H1 (cell line): ENCODE data around the gene SMAD7.

Experiments
- BACH1 ChIP-seq: IDR thresholded peaks from 2 replicates; pipeline ENCODE4 v1.6.1; 2012; ENCODE audit warnings: low read length, improper control_type of control experiment
- CEBPB ChIP-seq: IDR thresholded peaks from 2 replicates; pipeline ENCODE4 v1.6.1; 2012; ENCODE audit warnings: low read depth, low read length
- CTCF ChIP-seq, 3 experiments: IDR thresholded peaks; 1 replicate in 2 of 3; 2 replicates in 1 of 3; pipeline versions ENCODE4 v1.5.1 to v1.6.1; 2011; ENCODE audit warnings: low read length in 3 of 3, mild to moderate bottlenecking in 3 of 3, inconsistent platforms in 2 of 3, low read depth in 1 of 3, moderate library complexity in 1 of 3; ENCODE audit not compliant: insufficient read depth in 1 of 3; ENCODE audit errors: control extremely low read depth in 1 of 3
- EP300 ChIP-seq, 2 experiments: IDR thresholded peaks; 1 replicate in 1 of 2; 2 replicates in 1 of 2; pipeline ENCODE4 v1.6.1; 2011 to 2012; ENCODE audit warnings: low read depth in 2 of 2, low read length in 2 of 2, mild to moderate bottlenecking in 2 of 2, borderline replicate concordance in 1 of 2, inconsistent platforms in 1 of 2, moderate library complexity in 1 of 2
- EZH2 ChIP-seq: fragments of 200-600 bp; sonication (generic); IDR thresholded peaks from 2 replicates; pipeline ENCODE4 v1.7.1; 2012; ENCODE audit warnings: low read depth, mild to moderate bottlenecking, moderate library complexity, low read length, inconsistent platforms; ENCODE audit not compliant: severe bottlenecking
- HDAC6 ChIP-seq: IDR thresholded peaks from one replicate; pipeline ENCODE4 v1.7.1; 2012; ENCODE audit warnings: low read depth, mild to moderate bottlenecking, inconsistent platforms, low read length, moderate library complexity
- JUND ChIP-seq: IDR thresholded peaks from 2 replicates; pipeline ENCODE4 v1.6.1; 2011; ENCODE audit warnings: mild to moderate bottlenecking, improper control_type of control experiment, low read length
- POLR2A ChIP-seq, 2 experiments: IDR thresholded peaks; 1 replicate in 1 of 2; 2 replicates in 1 of 2; pipeline ENCODE4 v1.6.1; 2011; ENCODE audit warnings: low read depth in 2 of 2, low read length in 2 of 2, mild to moderate bottlenecking in 2 of 2; ENCODE audit errors: control extremely low read depth in 1 of 2
- POLR2AphosphoS5 ChIP-seq: IDR thresholded peaks from 2 replicates; pipeline ENCODE4 v1.6.1; 2011; ENCODE audit warnings: low read depth, low read length
- RFX5 ChIP-seq: IDR thresholded peaks from 2 replicates; pipeline ENCODE4 v1.6.1; 2011; ENCODE audit warnings: low read depth, low read length, improper control_type of control experiment, borderline replicate concordance
- TEAD4 ChIP-seq: IDR thresholded peaks from 2 replicates; pipeline ENCODE4 v1.6.1; 2012; ENCODE audit warnings: low read depth, low read length, inconsistent platforms, mixed read lengths
- YY1 ChIP-seq: IDR thresholded peaks from 2 replicates; pipeline ENCODE4 v1.6.1; 2011; ENCODE audit warnings: low read depth, mild to moderate bottlenecking, low read length
- TF ChIP-seq, protein P1 (sequence below): IDR thresholded peaks from 2 replicates; pipeline ENCODE4 v1.6.1; 2012; ENCODE audit warnings: inconsistent platforms

DNA sequence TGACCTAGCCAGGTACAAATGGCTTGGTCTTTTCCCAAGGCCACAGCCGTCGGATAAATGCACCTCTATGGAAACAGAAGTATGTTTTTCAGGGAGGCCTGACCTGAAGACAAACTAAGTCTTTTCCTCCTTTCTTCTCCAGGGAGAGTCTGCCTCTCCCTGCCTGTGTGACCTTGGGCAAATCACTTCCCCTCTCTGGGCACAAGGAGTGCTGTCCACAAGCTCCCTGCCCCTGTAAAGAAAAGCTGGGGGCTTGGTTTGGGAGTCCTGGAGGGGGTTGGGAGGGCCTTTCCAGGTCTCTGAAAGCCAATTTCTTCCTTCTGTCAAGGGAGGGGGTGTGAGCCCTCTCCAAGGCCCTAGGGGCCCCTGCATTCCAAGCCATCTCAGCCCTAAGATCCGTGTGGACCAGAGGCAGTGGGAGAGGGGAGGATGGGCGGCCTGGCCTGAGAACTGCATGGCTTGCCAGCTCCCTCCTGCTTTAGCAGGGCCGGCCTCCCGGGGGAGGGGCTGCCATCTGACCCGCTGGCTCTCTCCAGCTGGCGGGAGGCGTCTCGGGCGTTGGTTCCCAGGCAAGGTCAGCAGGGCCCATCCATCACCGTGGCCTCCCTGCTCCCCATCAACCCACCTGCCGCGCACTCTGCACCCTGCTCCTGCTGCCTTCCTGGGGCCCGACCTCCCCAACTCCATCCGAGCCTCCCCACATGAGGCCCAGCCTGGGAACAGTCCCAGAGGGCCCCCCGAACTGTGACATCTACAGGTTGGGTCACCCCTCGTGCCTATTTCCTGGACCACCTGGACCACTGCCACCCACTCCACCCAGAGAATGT, 61.4 kb downstream of the SMAD7 start:
- TF ChIP-seq POLR2A (IDR thresholded peaks at IDR 0.05; ENCODE audit: control extremely low read depth in 1 of 2, low read depth in 2 of 2, low read length in 2 of 2) (no peak), CTCF (IDR thresholded peaks at IDR 0.05; ENCODE audit: control extremely low read depth in 1 of 3, insufficient read depth in 1 of 3, low read depth in 1 of 3, low read length in 3 of 3) (no peak), YY1 (no peak), EP300 (IDR thresholded peaks at IDR 0.05; ENCODE audit: borderline replicate concordance in 1 of 2, low read depth in 2 of 2, low read length in 2 of 2) (no peak), POLR2AphosphoS5 (no peak), BACH1 (no peak), JUND (no peak), TEAD4 (peak; percentile 77), HDAC6 (no peak), EZH2 (no peak), RFX5 (no peak), CEBPB (no peak)
- TF ChIP-seq, protein P1, sequence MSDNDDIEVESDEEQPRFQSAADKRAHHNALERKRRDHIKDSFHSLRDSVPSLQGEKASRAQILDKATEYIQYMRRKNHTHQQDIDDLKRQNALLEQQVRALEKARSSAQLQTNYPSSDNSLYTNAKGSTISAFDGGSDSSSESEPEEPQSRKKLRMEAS = peak; percentile 44; the same call in 1 of the 2 replicates
